Activated naive CD8-positive, alpha-beta T cell treated with anti-CD3 and anti-CD28 coated beads, Interleukin-2, amount 10 ng/mL, durations not matched to agents 7 days and 5 days (primary cell): ENCODE measurements around the gene POU2F1. TPM values are rescaled to one million over a fixed set of nuclear protein-coding genes. Genes with fewer than 3 reads are reported as not detected.

ENCODE experiments used
- ATAC-seq: fragments of 150-1000 bp; cut with Tn5 transposase; one replicate; pipeline ENCODE4 v1.10.0; 2021; ENCODE audit warnings: low read depth, moderate library complexity
- POLR2A ChIA-PET: fragments of 350-600 bp; sonication (Branson Sonifier 250); formaldehyde crosslinking; loops from one replicate; lab custom pipeline; 2021; ENCODE audit warnings: antibody characterized with exemption; lab: Charles Lee
- DNase-seq: peaks from one replicate; pipeline ENCODE4 v3.0.0; 2021
- H3K27ac Mint-ChIP-seq: one replicate; pipeline ENCODE4 v1.8.0; 2022; ENCODE audit warnings: mild to moderate bottlenecking, mixed read lengths
- H3K27me3 Mint-ChIP-seq: one replicate; pipeline ENCODE4 v1.8.0; 2022; ENCODE audit warnings: mild to moderate bottlenecking, moderate library complexity, mixed read lengths
- H3K36me3 Mint-ChIP-seq: one replicate; pipeline ENCODE4 v1.8.0; 2021; ENCODE audit warnings: mild to moderate bottlenecking, mixed read lengths
- H3K4me1 Mint-ChIP-seq: one replicate; pipeline ENCODE4 v1.8.0; 2021; ENCODE audit warnings: mixed read lengths
- H3K4me3 Mint-ChIP-seq: one replicate; pipeline ENCODE4 v1.8.0; 2022; ENCODE audit warnings: mild to moderate bottlenecking, moderate library complexity, mixed read lengths
- H3K9me3 Mint-ChIP-seq: one replicate; pipeline ENCODE4 v1.8.0; 2021; ENCODE audit warnings: mixed read lengths
- total RNA-seq, 2 experiments: library from RNA; stranded (reverse); gene quantifications; one replicate each; pipeline ENCODE4 v1.2.3, GENCODE V29; 2021

Gene POU2F1
- total RNA-seq, 2 experiments from 2014 or later: 25.6 to 28.0 TPM

- POLR2A ChIA-PET: no interaction called here
- DNase-seq: no peak
- peaks cover 2% of the 10 kb centered on the region for H3K9me3 Mint-ChIP-seq
- H3K27me3 Mint-ChIP-seq: no peaks in the 10 kb centered on the region
- no peak overlapping the region for H3K4me3 Mint-ChIP-seq
- no peak for ATAC-seq
- peaks cover 27% of the 10 kb centered on the region for H3K36me3 Mint-ChIP-seq
- H3K27ac Mint-ChIP-seq: no peak overlapping the region
- H3K4me1 Mint-ChIP-seq: peaks cover 5% of the 10 kb centered on the region
Measured at GRCh38 chr1:167330601-167331293, 110.1 kb downstream of the POU2F1 start.

- Mint-ChIP-seq H3K4me1 (peaks cover 5% of the 10 kb centered on the region), H3K27ac (no peak overlapping the region), H3K4me3 (no peak overlapping the region), H3K27me3 (no peaks in the 10 kb centered on the region), H3K9me3 (peaks cover 4% of the 10 kb centered on the region), H3K36me3 (peaks cover 23% of the 10 kb centered on the region)
- POLR2A ChIA-PET: no interaction called here
- DNase-seq: no peak
- ATAC-seq: no peak
Measured at GRCh38 chr1:167331650-167332049, 111.0 kb downstream of the POU2F1 start.

GRCh38 chr1:167332503-167332902, 111.8 kb downstream of the POU2F1 start:
- Mint-ChIP-seq H3K27me3 (no peaks in the 10 kb centered on the region), H3K27ac (no peak overlapping the region), H3K9me3 (peaks cover 7% of the 10 kb centered on the region), H3K36me3 (peaks cover 28% of the 10 kb centered on the region), H3K4me3 (no peak overlapping the region), H3K4me1 (peaks cover 5% of the 10 kb centered on the region)
- DNase-seq: no peak
- ATAC-seq: no peak
- POLR2A ChIA-PET: no interaction called here

GRCh38 chr1:167333124-167333523, 112.4 kb downstream of the POU2F1 start:
- H3K4me1 Mint-ChIP-seq: peaks cover 5% of the 10 kb centered on the region
- no peak overlapping the region for H3K4me3 Mint-ChIP-seq
- no peak for DNase-seq
- POLR2A ChIA-PET: no interaction called here
- no peak for ATAC-seq
- H3K36me3 Mint-ChIP-seq: peaks cover 34% of the 10 kb centered on the region
- H3K9me3 Mint-ChIP-seq: peaks cover 9% of the 10 kb centered on the region
- no peaks in the 10 kb centered on the region for H3K27me3 Mint-ChIP-seq
- H3K27ac Mint-ChIP-seq: no peak overlapping the region

- POLR2A ChIA-PET: no interaction called here
- H3K27me3 Mint-ChIP-seq: no peaks in the 10 kb centered on the region
Measured at GRCh38 chr1:167333703-167334102, 113.0 kb downstream of the POU2F1 start.

GRCh38 chr1:167339405-167339804, 118.7 kb downstream of the POU2F1 start:
- Mint-ChIP-seq H3K27ac (no peak overlapping the region), H3K36me3 (peaks cover 26% of the 10 kb centered on the region), H3K9me3 (peaks cover 10% of the 10 kb centered on the region), H3K4me3 (no peak overlapping the region), H3K4me1 (peaks cover 5% of the 10 kb centered on the region), H3K27me3 (no peaks in the 10 kb centered on the region)
- POLR2A ChIA-PET: no interaction called here
- ATAC-seq: no peak
- no peak for DNase-seq

More at GRCh38 chr1:167333703-167334102, 113.0 kb downstream of the POU2F1 start:
- Mint-ChIP-seq H3K27ac (no peak overlapping the region), H3K4me1 (peaks cover 5% of the 10 kb centered on the region), H3K4me3 (no peak overlapping the region), H3K36me3 (peaks cover 34% of the 10 kb centered on the region), H3K9me3 (peaks cover 10% of the 10 kb centered on the region)
- ATAC-seq (no peak), DNase-seq (no peak)

GRCh38 chr1:167342846-167343245, 122.2 kb downstream of the POU2F1 start:
- peaks cover 3% of the 10 kb centered on the region for H3K9me3 Mint-ChIP-seq
- no peak for DNase-seq
- H3K36me3 Mint-ChIP-seq: peaks cover 15% of the 10 kb centered on the region
- no peaks in the 10 kb centered on the region for H3K27me3 Mint-ChIP-seq
- no peak for ATAC-seq
- no peak overlapping the region for H3K4me3 Mint-ChIP-seq
- POLR2A ChIA-PET: no interaction called here
- peaks cover 6% of the 10 kb centered on the region for H3K4me1 Mint-ChIP-seq
- H3K27ac Mint-ChIP-seq: no peak overlapping the region

GRCh38 chr1:167344112-167344511, 123.4 kb downstream of the POU2F1 start:
- DNase-seq (no peak), ATAC-seq (no peak)
- Mint-ChIP-seq H3K27ac (no peak overlapping the region), H3K9me3 (no peaks in the 10 kb centered on the region), H3K27me3 (no peaks in the 10 kb centered on the region), H3K4me1 (peaks cover 6% of the 10 kb centered on the region), H3K36me3 (peaks cover 7% of the 10 kb centered on the region), H3K4me3 (no peak overlapping the region)
- POLR2A ChIA-PET: no interaction called here

- no peak overlapping the region for H3K27ac Mint-ChIP-seq
Measured at GRCh38 chr1:167344615-167345385, 124.1 kb downstream of the POU2F1 start.

GRCh38 chr1:167345386-167345733, 124.7 kb downstream of the POU2F1 start:
- POLR2A ChIA-PET: no interaction called here
- H3K4me1 Mint-ChIP-seq: peaks cover 6% of the 10 kb centered on the region
- no peak overlapping the region for H3K4me3 Mint-ChIP-seq
- peaks cover 6% of the 10 kb centered on the region for H3K36me3 Mint-ChIP-seq
- ATAC-seq: no peak
- no peaks in the 10 kb centered on the region for H3K27me3 Mint-ChIP-seq
- no peak for DNase-seq
- H3K27ac Mint-ChIP-seq: no peak overlapping the region
- H3K9me3 Mint-ChIP-seq: no peaks in the 10 kb centered on the region

More at GRCh38 chr1:167344615-167345385, 124.1 kb downstream of the POU2F1 start:
- Mint-ChIP-seq H3K9me3 (no peaks in the 10 kb centered on the region), H3K4me3 (no peak overlapping the region), H3K4me1 (peaks cover 6% of the 10 kb centered on the region), H3K27me3 (no peaks in the 10 kb centered on the region), H3K36me3 (peaks cover 6% of the 10 kb centered on the region)
- POLR2A ChIA-PET: no interaction called here
- DNase-seq (no peak), ATAC-seq (no peak)

GRCh38 chr1:167357305-167357704, 136.6 kb downstream of the POU2F1 start:
- DNase-seq (no peak), ATAC-seq (no peak)
- POLR2A ChIA-PET: no interaction called here
- Mint-ChIP-seq H3K9me3 (peaks cover 6% of the 10 kb centered on the region), H3K4me1 (peaks cover 1% of the 10 kb centered on the region), H3K36me3 (peaks cover 14% of the 10 kb centered on the region), H3K27me3 (no peaks in the 10 kb centered on the region), H3K4me3 (no peak overlapping the region), H3K27ac (no peak overlapping the region)

- Mint-ChIP-seq H3K4me3 (no peak overlapping the region), H3K27me3 (no peaks in the 10 kb centered on the region), H3K4me1 (peaks cover 1% of the 10 kb centered on the region), H3K36me3 (peaks cover 14% of the 10 kb centered on the region), H3K9me3 (peaks cover 6% of the 10 kb centered on the region), H3K27ac (no peak overlapping the region)
- POLR2A ChIA-PET: no interaction called here
- DNase-seq: no peak
- ATAC-seq: no peak
Measured at GRCh38 chr1:167359295-167359694, 138.6 kb downstream of the POU2F1 start.

- Mint-ChIP-seq H3K4me3 (no peak overlapping the region), H3K36me3 (peaks cover 14% of the 10 kb centered on the region), H3K4me1 (peaks cover 1% of the 10 kb centered on the region), H3K9me3 (peaks cover 6% of the 10 kb centered on the region), H3K27ac (no peak overlapping the region), H3K27me3 (no peaks in the 10 kb centered on the region)
- POLR2A ChIA-PET: no interaction called here
- ATAC-seq (no peak), DNase-seq (no peak)
Measured at GRCh38 chr1:167360120-167360519, 139.4 kb downstream of the POU2F1 start.

GRCh38 chr1:167362638-167363037, 142.0 kb downstream of the POU2F1 start:
- Mint-ChIP-seq H3K36me3 (peaks cover 16% of the 10 kb centered on the region), H3K9me3 (peaks cover 6% of the 10 kb centered on the region), H3K27me3 (no peaks in the 10 kb centered on the region), H3K4me3 (no peak overlapping the region), H3K27ac (no peak overlapping the region), H3K4me1 (peaks cover 1% of the 10 kb centered on the region)
- DNase-seq (no peak), ATAC-seq (no peak)
- POLR2A ChIA-PET: no interaction called here
